Rectal smooth muscle tissue (tissue), 1 donor: ENCODE results near the gene NMU.
"Not testable (repeated sequence)": the region's sequence is repeated elsewhere in the genome, so short reads cannot be mapped to it uniquely, and the experiment has no call there.

Experiments
- H3K27ac ChIP-seq: one replicate; pipeline ENCODE4 v1.7.0; 2013; ENCODE audit warnings: low read depth, low read length, inconsistent platforms
- H3K27me3 ChIP-seq: one replicate; pipeline ENCODE4 v1.7.0; 2013; ENCODE audit warnings: low read length; ENCODE audit not compliant: control insufficient read depth, insufficient read depth
- H3K36me3 ChIP-seq: one replicate; pipeline ENCODE4 v1.7.0; 2013; ENCODE audit warnings: low read length; ENCODE audit not compliant: control insufficient read depth, insufficient read depth
- H3K4me1 ChIP-seq: one replicate; pipeline ENCODE4 v1.7.0; 2013; ENCODE audit warnings: low read length; ENCODE audit not compliant: control insufficient read depth, insufficient read depth
- H3K4me3 ChIP-seq: one replicate; pipeline ENCODE4 v1.7.0; 2013; ENCODE audit warnings: low read length
- H3K9ac ChIP-seq: one replicate; pipeline ENCODE4 v1.7.0; 2013; ENCODE audit warnings: low read length

Gene NMU

GRCh38 chr4:55635741-55636655, at the start of gene NMU:
TSS of gene NMU (minus strand) at chr4:55636298. CDS start at chr4:55636192, 106 bp downstream.
- Histone ChIP-seq H3K9ac (no peak within 1 kb of the TSS), H3K4me1 (no peaks in the 10 kb centered on the region), H3K27me3 (peaks cover 8% of the 10 kb centered on the region), H3K27ac (no peak within 1 kb of the TSS), H3K4me3 (peak within 1 kb of the TSS; percentile 47), H3K36me3 (no peaks in the 10 kb centered on the region)

GRCh38 chr4:55684276-55684675, 48.2 kb upstream of the NMU start:
- no peak overlapping the region for H3K4me3 ChIP-seq
- H3K27ac ChIP-seq, result no peak overlapping the region
- H3K36me3 ChIP-seq, result no peaks in the 10 kb centered on the region
- no peak overlapping the region for H3K9ac ChIP-seq
- H3K27me3 ChIP-seq, result no peaks in the 10 kb centered on the region
- no peaks in the 10 kb centered on the region for H3K4me1 ChIP-seq

GRCh38 chr4:55682797-55683196, 46.7 kb upstream of the NMU start:
- H3K4me3 ChIP-seq, H3K36me3 ChIP-seq, H3K9ac ChIP-seq, H3K27ac ChIP-seq, H3K4me1 ChIP-seq, H3K27me3 ChIP-seq: not testable (repeated sequence)

GRCh38 chr4:55682295-55682694, 46.2 kb upstream of the NMU start:
- no peak overlapping the region for H3K9ac ChIP-seq
- H3K4me3 ChIP-seq, result no peak overlapping the region
- no peaks in the 10 kb centered on the region for H3K36me3 ChIP-seq
- H3K27ac ChIP-seq, result no peak overlapping the region
- H3K27me3 ChIP-seq, result no peaks in the 10 kb centered on the region
- no peaks in the 10 kb centered on the region for H3K4me1 ChIP-seq

GRCh38 chr4:55681430-55681829, 45.3 kb upstream of the NMU start:
- H3K27ac ChIP-seq, result no peak overlapping the region
- no peak overlapping the region for H3K4me3 ChIP-seq
- no peak overlapping the region for H3K9ac ChIP-seq
- no peaks in the 10 kb centered on the region for H3K4me1 ChIP-seq
- no peaks in the 10 kb centered on the region for H3K27me3 ChIP-seq
- H3K36me3 ChIP-seq, result no peaks in the 10 kb centered on the region

- Histone ChIP-seq H3K4me3 (no peak overlapping the region), H3K36me3 (no peaks in the 10 kb centered on the region), H3K4me1 (no peaks in the 10 kb centered on the region), H3K27me3 (no peaks in the 10 kb centered on the region), H3K9ac (no peak overlapping the region), H3K27ac (no peak overlapping the region)
Measured at GRCh38 chr4:55675196-55675793, 39.2 kb upstream of the NMU start.

- H3K4me1 ChIP-seq, result no peaks in the 10 kb centered on the region
- H3K27ac ChIP-seq, result no peak overlapping the region
- no peaks in the 10 kb centered on the region for H3K36me3 ChIP-seq
- no peak overlapping the region for H3K4me3 ChIP-seq
- no peak overlapping the region for H3K9ac ChIP-seq
- no peaks in the 10 kb centered on the region for H3K27me3 ChIP-seq
Measured at GRCh38 chr4:55673424-55673823, 37.3 kb upstream of the NMU start.

GRCh38 chr4:55671667-55672066, 35.6 kb upstream of the NMU start:
- Histone ChIP-seq H3K27me3 (no peaks in the 10 kb centered on the region), H3K4me3 (no peak overlapping the region), H3K27ac (no peak overlapping the region), H3K4me1 (no peaks in the 10 kb centered on the region), H3K9ac (no peak overlapping the region), H3K36me3 (no peaks in the 10 kb centered on the region)

- H3K9ac ChIP-seq, result no peak overlapping the region
- H3K4me3 ChIP-seq, result no peak overlapping the region
- H3K27ac ChIP-seq, result no peak overlapping the region
- H3K27me3 ChIP-seq, result no peaks in the 10 kb centered on the region
- no peaks in the 10 kb centered on the region for H3K4me1 ChIP-seq
- H3K36me3 ChIP-seq, result no peaks in the 10 kb centered on the region
Measured at GRCh38 chr4:55670695-55671094, 34.6 kb upstream of the NMU start.

GRCh38 chr4:55668449-55668848, 32.4 kb upstream of the NMU start:
- Histone ChIP-seq H3K9ac (no peak overlapping the region), H3K27me3 (no peaks in the 10 kb centered on the region), H3K4me3 (no peak overlapping the region), H3K36me3 (no peaks in the 10 kb centered on the region), H3K27ac (no peak overlapping the region), H3K4me1 (no peaks in the 10 kb centered on the region)

- H3K4me1 ChIP-seq, result no peaks in the 10 kb centered on the region
- no peak overlapping the region for H3K4me3 ChIP-seq
- H3K9ac ChIP-seq, result no peak overlapping the region
- H3K27me3 ChIP-seq, result no peaks in the 10 kb centered on the region
- H3K27ac ChIP-seq, result no peak overlapping the region
- no peaks in the 10 kb centered on the region for H3K36me3 ChIP-seq
Measured at GRCh38 chr4:55666535-55666934, 30.4 kb upstream of the NMU start.

GRCh38 chr4:55663145-55663544, 27.0 kb upstream of the NMU start:
- no peak overlapping the region for H3K4me3 ChIP-seq
- H3K36me3 ChIP-seq, result no peaks in the 10 kb centered on the region
- no peaks in the 10 kb centered on the region for H3K4me1 ChIP-seq
- no peak overlapping the region for H3K27ac ChIP-seq
- no peaks in the 10 kb centered on the region for H3K27me3 ChIP-seq
- H3K9ac ChIP-seq, result no peak overlapping the region
